ENCODE results near the gene DLG5.

- TF ChIP-seq GABPA (IDR thresholded peaks at IDR 0.05; ENCODE audit: low read depth) (no peak), ZBTB33 (IDR thresholded peaks at IDR 0.05) (no peak), E2F4 (IDR thresholded peaks at IDR 0.05; ENCODE audit: low read depth, low read length) (no peak), ZZZ3 (IDR thresholded peaks at IDR 0.05; ENCODE audit: control insufficient read depth, insufficient read length, low read depth) (no peak), E2F8 (IDR thresholded peaks at IDR 0.05; ENCODE audit: low read depth, partially characterized antibody) (no peak), ZNF207 (IDR thresholded peaks at IDR 0.05; ENCODE audit: borderline replicate concordance) (no peak), RAD21 (IDR thresholded peaks at IDR 0.05; ENCODE audit: insufficient read depth, low read depth, low read length) (no peak), CTCF (IDR thresholded peaks at IDR 0.05 in 2 of 3, conservative IDR thresholded peaks at IDR 0.05 in 1 of 3; ENCODE audit: control insufficient read depth in 2 of 3, extremely low read depth in 1 of 3, insufficient read depth in 1 of 3, low read depth in 3 of 3, low read length in 3 of 3) (no peak)
These were observed 114.6 kb downstream of the DLG5 start for GRCh38 chr10:77811831-77812430.
